ENCODE measurements around the gene SYCP3. TPM values are rescaled to one million over a fixed set of nuclear protein-coding genes. Genes with fewer than 3 reads are reported as not detected.

Gene SYCP3
- total and polyA plus RNA-seq, 9 donors: 0.07 to 0.31 TPM; not detected in 7

DNA sequence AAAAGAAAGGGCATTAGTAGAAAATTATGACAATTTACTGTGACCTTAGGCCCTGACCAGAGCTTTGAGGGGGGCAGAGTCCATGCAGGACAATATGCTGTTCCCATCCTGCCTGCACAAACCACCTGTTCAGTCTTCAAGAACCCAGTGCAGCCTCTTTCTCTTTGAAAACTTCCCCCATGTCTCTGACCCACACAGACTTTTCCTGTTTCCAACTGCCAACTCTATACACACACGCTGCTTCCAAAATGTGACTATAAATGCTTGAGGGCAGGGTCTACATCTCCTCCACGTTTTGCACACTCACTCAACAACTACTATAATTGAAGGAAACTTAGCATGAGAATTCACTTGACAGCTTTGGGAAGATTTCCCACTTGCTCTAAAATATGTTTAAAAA is 36.6 kb upstream of the SYCP3 start:
- Histone ChIP-seq H3K4me3 (no peak overlapping the region), H3K4me1 (ENCODE audit: insufficient read depth) (no peaks in the 10 kb centered on the region), H3K9me3 (no peaks in the 10 kb centered on the region), H3K36me3 (no peaks in the 10 kb centered on the region), H3K27me3 (no peaks in the 10 kb centered on the region), H3K27ac (no peak overlapping the region)
- intact Hi-C loops (cut with DNase I): loop anchor here in 1 of 4 donors (5.0 kb wide), 1 partner anchor 61 kb away; no protein-coding TSS in a partner anchor
- no peak for DNase-seq
- WGBS, 3 donors: 73 to 76% (median 76%) methylated on average over 2 of the region's 2 CpGs
- TF ChIP-seq EP300 (IDR thresholded peaks at IDR 0.05) (no peak), POLR2A (IDR thresholded peaks at IDR 0.05) (no peak)
- TF ChIP-seq, protein P1, sequence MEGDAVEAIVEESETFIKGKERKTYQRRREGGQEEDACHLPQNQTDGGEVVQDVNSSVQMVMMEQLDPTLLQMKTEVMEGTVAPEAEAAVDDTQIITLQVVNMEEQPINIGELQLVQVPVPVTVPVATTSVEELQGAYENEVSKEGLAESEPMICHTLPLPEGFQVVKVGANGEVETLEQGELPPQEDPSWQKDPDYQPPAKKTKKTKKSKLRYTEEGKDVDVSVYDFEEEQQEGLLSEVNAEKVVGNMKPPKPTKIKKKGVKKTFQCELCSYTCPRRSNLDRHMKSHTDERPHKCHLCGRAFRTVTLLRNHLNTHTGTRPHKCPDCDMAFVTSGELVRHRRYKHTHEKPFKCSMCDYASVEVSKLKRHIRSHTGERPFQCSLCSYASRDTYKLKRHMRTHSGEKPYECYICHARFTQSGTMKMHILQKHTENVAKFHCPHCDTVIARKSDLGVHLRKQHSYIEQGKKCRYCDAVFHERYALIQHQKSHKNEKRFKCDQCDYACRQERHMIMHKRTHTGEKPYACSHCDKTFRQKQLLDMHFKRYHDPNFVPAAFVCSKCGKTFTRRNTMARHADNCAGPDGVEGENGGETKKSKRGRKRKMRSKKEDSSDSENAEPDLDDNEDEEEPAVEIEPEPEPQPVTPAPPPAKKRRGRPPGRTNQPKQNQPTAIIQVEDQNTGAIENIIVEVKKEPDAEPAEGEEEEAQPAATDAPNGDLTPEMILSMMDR (IDR thresholded peaks at IDR 0.05): no peak

DNA sequence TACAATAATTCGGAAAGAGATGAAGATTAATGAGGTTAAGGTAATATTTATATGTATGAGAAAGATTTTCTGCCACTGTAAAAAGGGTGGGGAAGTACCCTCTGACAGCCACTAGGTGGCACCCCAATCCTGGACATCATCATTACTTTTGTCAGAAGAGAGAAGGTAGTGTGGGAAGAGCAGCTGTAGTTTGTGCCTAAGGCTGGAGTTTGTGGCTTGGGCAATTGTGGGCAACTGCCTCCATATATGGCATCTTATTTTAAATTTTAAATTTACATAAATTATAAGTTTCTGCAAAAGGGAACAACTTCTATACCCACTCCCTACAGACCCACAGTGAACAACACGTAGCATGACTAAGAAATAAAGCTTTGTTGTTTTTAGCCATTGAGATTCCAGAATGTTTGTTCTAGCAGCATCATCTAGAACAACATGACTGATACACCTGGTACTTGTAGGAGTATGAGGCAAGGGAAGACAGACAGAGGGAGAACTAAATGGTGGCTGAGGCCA is 34.4 kb upstream of the SYCP3 start:
- Histone ChIP-seq H3K4me3 (no peak overlapping the region), H3K27me3 (no peaks in the 10 kb centered on the region), H3K27ac (no peak overlapping the region), H3K9me3 (no peaks in the 10 kb centered on the region), H3K36me3 (no peaks in the 10 kb centered on the region), H3K4me1 (ENCODE audit: insufficient read depth) (no peaks in the 10 kb centered on the region)
- 48 to 54% (median 49%) methylated on average over 2 of the region's 2 CpGs for WGBS, 3 donors
- TF ChIP-seq, protein P1 (IDR thresholded peaks at IDR 0.05): peak; percentile 76 to 84 (median 82)
- TF ChIP-seq EP300 (IDR thresholded peaks at IDR 0.05) (no peak), POLR2A (IDR thresholded peaks at IDR 0.05) (no peak)
- intact Hi-C loops (cut with DNase I): loop anchor here in 2 of 4 donors (5.0 kb wide), 2 partner anchors 64 to 69 kb away; no protein-coding TSS in a partner anchor
- peak; percentile 37 to 69 (median 57) for DNase-seq

DNA sequence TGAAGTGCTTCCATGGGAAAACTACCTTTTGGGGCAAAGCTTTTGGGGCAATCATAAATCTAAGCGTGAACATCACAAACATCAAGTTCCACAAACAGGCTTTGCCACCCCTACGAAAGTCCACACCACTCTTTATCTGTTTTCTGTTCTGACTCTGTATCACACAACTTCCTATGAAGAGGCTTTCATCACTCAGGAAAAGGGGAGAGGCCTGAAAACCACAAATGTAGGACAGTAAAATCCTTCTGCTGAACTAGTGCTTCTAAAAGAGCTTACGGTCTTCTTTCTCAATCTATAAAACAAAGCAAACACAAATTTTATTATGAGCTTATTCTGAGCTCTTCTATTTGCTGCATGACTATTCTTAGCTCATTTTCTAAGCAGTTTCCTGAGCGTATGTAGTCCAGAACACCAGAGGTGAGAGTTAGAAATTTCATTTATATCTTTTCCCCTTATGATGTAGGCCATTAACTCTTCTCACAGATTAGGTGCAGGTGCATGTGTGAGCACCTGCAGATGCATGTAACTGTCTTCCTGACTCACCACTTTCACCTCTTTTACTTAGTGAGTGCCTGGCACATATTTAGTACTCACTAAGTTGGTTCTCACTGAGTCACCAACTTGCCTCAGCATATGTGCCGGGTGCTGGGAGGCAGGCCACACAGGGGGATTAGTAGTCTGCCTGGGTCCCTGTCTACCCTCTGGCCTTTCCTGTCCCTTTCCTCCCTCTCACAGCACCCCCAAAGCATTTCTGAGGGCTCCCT is 32.9 kb upstream of the SYCP3 start:
- intact Hi-C loops (cut with DNase I): loop anchor here in 2 of 4 donors (5.0 kb wide), 2 partner anchors 65 to 70 kb away; no protein-coding TSS in a partner anchor
- Histone ChIP-seq H3K4me3 (no peak overlapping the region), H3K9me3 (no peaks in the 10 kb centered on the region), H3K27me3 (no peaks in the 10 kb centered on the region), H3K36me3 (no peaks in the 10 kb centered on the region), H3K27ac (no peak overlapping the region), H3K4me1 (ENCODE audit: insufficient read depth) (no peaks in the 10 kb centered on the region)
- WGBS, 3 donors: 87 to 89% (median 89%) methylated on average over 5 of the region's 5 CpGs
- TF ChIP-seq, protein P1 (IDR thresholded peaks at IDR 0.05): no peak
- TF ChIP-seq EP300 (IDR thresholded peaks at IDR 0.05): no peak
- TF ChIP-seq POLR2A (IDR thresholded peaks at IDR 0.05): no peak
- DNase-seq: no peak

DNA sequence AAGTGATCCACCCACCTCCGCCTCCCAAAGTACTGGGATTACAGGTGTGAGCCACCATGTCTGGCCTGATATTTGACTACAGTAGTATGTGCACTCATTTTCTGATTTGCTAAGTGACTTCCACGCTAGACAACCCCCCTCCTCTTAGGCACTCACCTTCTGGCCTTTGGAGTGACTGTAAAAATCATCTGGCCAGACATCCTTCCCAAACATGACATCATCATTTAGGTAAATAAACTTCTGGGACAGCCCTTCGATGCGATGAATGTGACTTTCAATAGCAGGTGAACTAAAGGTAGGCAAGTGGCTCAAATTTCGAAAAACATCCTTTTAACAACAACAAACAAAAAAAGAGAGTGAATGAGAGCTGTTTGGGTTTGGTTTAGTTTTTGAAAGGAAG is 30.6 kb upstream of the SYCP3 start:
- no peaks in the 10 kb centered on the region for H3K4me1 ChIP-seq (ENCODE audit: insufficient read depth)
- TF ChIP-seq, protein P1 (IDR thresholded peaks at IDR 0.05): no peak
- TF ChIP-seq EP300 (IDR thresholded peaks at IDR 0.05) (no peak), POLR2A (IDR thresholded peaks at IDR 0.05) (no peak)
- intact Hi-C loops (cut with DNase I): loop anchor here in 2 of 4 donors (5.0 kb wide), 2 partner anchors 67 to 72 kb away; no protein-coding TSS in a partner anchor
- no peaks in the 10 kb centered on the region for H3K9me3 ChIP-seq
- no peaks in the 10 kb centered on the region for H3K36me3 ChIP-seq
- no peaks in the 10 kb centered on the region for H3K27me3 ChIP-seq
- no peak for DNase-seq
- H3K4me3 ChIP-seq: no peak overlapping the region
- 94 to 97% (median 96%) methylated on average over 5 of the region's 5 CpGs for WGBS, 3 donors
- H3K27ac ChIP-seq: no peak overlapping the region
